Calu3 (cell line): ENCODE measurements around the gene COMMD2. TPM values are rescaled to one million over a fixed set of nuclear protein-coding genes. Genes with fewer than 3 reads are reported as not detected.

ENCODE experiments used
- BruUV-seq: library from RNA; stranded (reverse); fragments of 400-500 nt; replicated peaks from 2 replicates; lab custom pipeline; 2021; lab: Mats Ljungman, UMichigan
- CTCF ChIA-PET: fragments of 300-600 bp; sonication (Branson Sonifier 250); formaldehyde crosslinking; loops from one replicate; lab custom pipeline; 2022; ENCODE audit warnings: antibody characterized with exemption; lab: Charles Lee
- DNase-seq: peaks from one replicate; pipeline ENCODE4 v3.0.0; 2022
- H3K27ac Mint-ChIP-seq: one replicate; pipeline ENCODE4 v1.8.0; 2022; ENCODE audit warnings: mixed read lengths; ENCODE audit not compliant: unreplicated experiment
- H3K27me3 Mint-ChIP-seq: one replicate; pipeline ENCODE4 v1.8.0; 2022; ENCODE audit warnings: mixed read lengths; ENCODE audit not compliant: unreplicated experiment
- H3K36me3 Mint-ChIP-seq: one replicate; pipeline ENCODE4 v1.8.0; 2022; ENCODE audit warnings: mild to moderate bottlenecking, moderate library complexity, mixed read lengths; ENCODE audit not compliant: insufficient read depth, unreplicated experiment
- H3K4me1 Mint-ChIP-seq: one replicate; pipeline ENCODE4 v1.8.0; 2022; ENCODE audit warnings: mild to moderate bottlenecking, low read depth, mixed read lengths; ENCODE audit not compliant: unreplicated experiment
- H3K4me3 Mint-ChIP-seq: one replicate; pipeline ENCODE4 v1.8.0; 2022; ENCODE audit warnings: mild to moderate bottlenecking, low read depth, moderate library complexity, mixed read lengths; ENCODE audit not compliant: unreplicated experiment
- H3K9me3 Mint-ChIP-seq: one replicate; pipeline ENCODE4 v1.8.0; 2022; ENCODE audit warnings: low read depth, mixed read lengths; ENCODE audit not compliant: unreplicated experiment
- intact Hi-C: fragments of 100-400 bp; cut with micrococcal nuclease; formaldehyde crosslinking; loops from one replicate; pipeline ENCODE4 v1.10.0; 2022; ENCODE audit not compliant: unreplicated experiment
- total RNA-seq: library from RNA; stranded (reverse); gene quantifications from 2 replicates; pipeline ENCODE4 v1.2.3, GENCODE V29; 2022
- TF ChIP-seq, protein P1 (sequence below): fragments of 200-600 bp; IDR thresholded peaks from one replicate; pipeline ENCODE4 v1.8.0; 2022; ENCODE audit warnings: antibody characterized with exemption; ENCODE audit not compliant: unreplicated experiment

Gene COMMD2
- total RNA-seq, 1 experiment from 2014 or later: 73.0 TPM

DNA sequence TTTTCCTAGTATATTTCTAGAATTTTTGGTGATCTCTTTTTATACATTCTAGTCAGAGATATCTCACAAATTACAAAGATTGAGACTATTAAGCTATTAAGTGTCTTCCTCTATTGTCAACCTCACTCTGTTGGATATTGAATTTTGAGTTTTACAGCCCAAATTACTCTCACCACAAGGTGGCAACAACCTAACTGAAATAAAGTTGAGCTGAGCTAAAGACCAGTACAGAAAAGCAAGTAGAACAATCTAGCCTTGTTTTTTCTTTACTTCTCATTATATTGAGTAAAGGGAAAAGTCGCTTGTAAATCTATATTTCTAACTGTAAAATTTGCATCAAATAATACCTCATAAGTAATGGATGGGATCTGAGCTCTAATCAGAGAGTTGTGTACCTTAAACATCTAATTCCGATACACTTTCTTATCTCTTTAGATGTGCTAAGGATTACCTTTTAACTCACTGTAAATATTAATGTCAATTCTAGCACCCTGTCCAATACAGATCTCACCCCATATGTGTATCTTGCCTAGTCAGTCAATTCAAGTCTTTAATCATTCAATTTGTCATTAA, 13.6 kb upstream of the COMMD2 start:
- Mint-ChIP-seq H3K4me1 (no peaks in the 10 kb centered on the region), H3K27me3 (no peaks in the 10 kb centered on the region), H3K27ac (no peak overlapping the region), H3K36me3 (no peaks in the 10 kb centered on the region), H3K4me3 (no peak overlapping the region), H3K9me3 (no peaks in the 10 kb centered on the region)
- DNase-seq: peak; percentile 28
- TF ChIP-seq, protein P1, sequence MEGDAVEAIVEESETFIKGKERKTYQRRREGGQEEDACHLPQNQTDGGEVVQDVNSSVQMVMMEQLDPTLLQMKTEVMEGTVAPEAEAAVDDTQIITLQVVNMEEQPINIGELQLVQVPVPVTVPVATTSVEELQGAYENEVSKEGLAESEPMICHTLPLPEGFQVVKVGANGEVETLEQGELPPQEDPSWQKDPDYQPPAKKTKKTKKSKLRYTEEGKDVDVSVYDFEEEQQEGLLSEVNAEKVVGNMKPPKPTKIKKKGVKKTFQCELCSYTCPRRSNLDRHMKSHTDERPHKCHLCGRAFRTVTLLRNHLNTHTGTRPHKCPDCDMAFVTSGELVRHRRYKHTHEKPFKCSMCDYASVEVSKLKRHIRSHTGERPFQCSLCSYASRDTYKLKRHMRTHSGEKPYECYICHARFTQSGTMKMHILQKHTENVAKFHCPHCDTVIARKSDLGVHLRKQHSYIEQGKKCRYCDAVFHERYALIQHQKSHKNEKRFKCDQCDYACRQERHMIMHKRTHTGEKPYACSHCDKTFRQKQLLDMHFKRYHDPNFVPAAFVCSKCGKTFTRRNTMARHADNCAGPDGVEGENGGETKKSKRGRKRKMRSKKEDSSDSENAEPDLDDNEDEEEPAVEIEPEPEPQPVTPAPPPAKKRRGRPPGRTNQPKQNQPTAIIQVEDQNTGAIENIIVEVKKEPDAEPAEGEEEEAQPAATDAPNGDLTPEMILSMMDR: peak; percentile 49
- intact Hi-C loops: loop anchor here (1.0 to 10.0 kb wide), 2 partner anchors 42 to 419 kb away; no protein-coding TSS in a partner anchor
- CTCF ChIA-PET: interaction anchor here (0.6 to 8.1 kb wide), 14 partner anchors 11 to 418 kb away, joined by 3 to 167 read pairs (median 4); partner anchors contain the start of genes COMMD2 and RNF13
- no TSS peak for BruUV-seq

DNA sequence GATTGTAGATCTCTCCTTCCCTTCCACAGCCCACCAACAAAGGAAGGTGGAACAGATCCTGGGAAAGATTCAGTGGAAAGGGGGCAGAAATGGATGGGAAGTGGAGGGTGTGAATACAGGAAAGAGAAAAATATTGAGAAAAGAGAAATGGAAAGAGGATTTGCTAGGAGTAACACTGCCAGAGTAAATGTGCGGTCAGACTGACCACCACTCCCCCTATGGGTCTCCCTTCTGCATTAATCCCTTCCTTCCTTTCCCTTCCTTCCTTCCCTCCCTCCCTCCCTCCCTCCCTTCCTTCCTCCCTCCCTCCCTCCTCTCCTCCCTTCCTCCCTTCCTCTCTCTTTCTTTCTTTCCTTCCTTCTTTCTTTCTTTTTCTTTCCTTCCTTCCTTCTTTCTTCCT, 12.0 kb upstream of the COMMD2 start:
- no TSS peak for BruUV-seq
- intact Hi-C loops: loop anchor here (10.0 kb wide), 1 partner anchor 420 kb away; no protein-coding TSS in a partner anchor
- no peak overlapping the region for H3K27ac Mint-ChIP-seq
- DNase-seq: no peak
- no peaks in the 10 kb centered on the region for H3K27me3 Mint-ChIP-seq
- H3K9me3 Mint-ChIP-seq: no peaks in the 10 kb centered on the region
- H3K4me1 Mint-ChIP-seq: no peaks in the 10 kb centered on the region
- no peaks in the 10 kb centered on the region for H3K36me3 Mint-ChIP-seq
- CTCF ChIA-PET: interaction anchor here (8.1 kb wide), 1 partner anchor 44 kb away, joined by 167 read pairs; no protein-coding TSS in a partner anchor
- TF ChIP-seq, protein P1: no peak
- no peak overlapping the region for H3K4me3 Mint-ChIP-seq

- Mint-ChIP-seq H3K27ac (no peak overlapping the region), H3K4me3 (no peak overlapping the region), H3K27me3 (no peaks in the 10 kb centered on the region), H3K9me3 (no peaks in the 10 kb centered on the region), H3K4me1 (no peaks in the 10 kb centered on the region), H3K36me3 (no peaks in the 10 kb centered on the region)
- CTCF ChIA-PET: interaction anchor here (0.5 to 1.8 kb wide), 5 partner anchors 8 to 198 kb away, joined by 3 to 13 read pairs (median 3); no protein-coding TSS in a partner anchor
- no peak for DNase-seq
- BruUV-seq: no TSS peak
- TF ChIP-seq, protein P1: no peak
- intact Hi-C loops: loop anchor here (10.0 kb wide), 1 partner anchor 421 kb away; no protein-coding TSS in a partner anchor
Measured at GRCh38 chr3:149763565-149764195, 11.4 kb upstream of the COMMD2 start.

- no peaks in the 10 kb centered on the region for H3K27me3 Mint-ChIP-seq
- BruUV-seq: no TSS peak
- no peak for DNase-seq
- CTCF ChIA-PET: interaction anchor here (0.7 kb wide), 1 partner anchor 222 kb away, joined by 4 read pairs; no protein-coding TSS in a partner anchor
- intact Hi-C loops: no loop called here
- TF ChIP-seq, protein P1: no peak
- H3K36me3 Mint-ChIP-seq: peaks cover 31% of the 10 kb centered on the region
- peaks cover 7% of the 10 kb centered on the region for H3K4me1 Mint-ChIP-seq
- no peak overlapping the region for H3K27ac Mint-ChIP-seq
- H3K4me3 Mint-ChIP-seq: peak overlapping the region; percentile 99
- H3K9me3 Mint-ChIP-seq: no peaks in the 10 kb centered on the region
Measured at GRCh38 chr3:149753717-149754116, 1.4 kb upstream of the COMMD2 start.
